ENCODE data around the gene RBM12. TPM values are rescaled to one million over a fixed set of nuclear protein-coding genes. Genes with fewer than 3 reads are reported as not detected.

Gene RBM12
- total and polyA plus RNA-seq, 8 donors: 7.9 to 147 (median 24.2) TPM

DNA sequence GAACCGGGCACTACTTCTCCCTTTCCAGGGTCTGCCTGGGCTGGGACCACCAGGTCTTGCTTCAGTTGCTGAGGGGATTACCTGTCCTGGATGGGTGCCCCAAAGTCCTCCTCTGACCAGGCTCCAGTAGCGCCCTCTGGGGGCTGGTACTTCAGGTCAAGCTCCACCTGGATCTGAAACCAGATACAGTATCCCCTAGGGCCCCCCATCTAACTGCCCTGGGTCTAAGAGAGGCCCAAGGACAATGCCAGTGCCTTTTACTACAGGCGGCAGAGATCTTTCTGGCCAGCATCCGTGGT is 60.3 kb downstream of the RBM12 start:
- Histone ChIP-seq H3K4me1 (peaks cover 17 to 29% (median 19%) of the 10 kb centered on the region in 4 donors), H3K27me3 (peaks cover 0 to 29% (median 12%) of the 10 kb centered on the region in 3 donors), H3K9me3 (no peaks in the 10 kb centered on the region), H3K27ac (no peak overlapping the region), H3K36me3 (peaks cover 0 to 10% (median 0%) of the 10 kb centered on the region in 4 donors), H3K4me3 (no peak overlapping the region)
- peak; percentile 51 to 55 for DNase-seq
- TF ChIP-seq EP300 (IDR thresholded peaks at IDR 0.05): no peak
- TF ChIP-seq, protein P1, sequence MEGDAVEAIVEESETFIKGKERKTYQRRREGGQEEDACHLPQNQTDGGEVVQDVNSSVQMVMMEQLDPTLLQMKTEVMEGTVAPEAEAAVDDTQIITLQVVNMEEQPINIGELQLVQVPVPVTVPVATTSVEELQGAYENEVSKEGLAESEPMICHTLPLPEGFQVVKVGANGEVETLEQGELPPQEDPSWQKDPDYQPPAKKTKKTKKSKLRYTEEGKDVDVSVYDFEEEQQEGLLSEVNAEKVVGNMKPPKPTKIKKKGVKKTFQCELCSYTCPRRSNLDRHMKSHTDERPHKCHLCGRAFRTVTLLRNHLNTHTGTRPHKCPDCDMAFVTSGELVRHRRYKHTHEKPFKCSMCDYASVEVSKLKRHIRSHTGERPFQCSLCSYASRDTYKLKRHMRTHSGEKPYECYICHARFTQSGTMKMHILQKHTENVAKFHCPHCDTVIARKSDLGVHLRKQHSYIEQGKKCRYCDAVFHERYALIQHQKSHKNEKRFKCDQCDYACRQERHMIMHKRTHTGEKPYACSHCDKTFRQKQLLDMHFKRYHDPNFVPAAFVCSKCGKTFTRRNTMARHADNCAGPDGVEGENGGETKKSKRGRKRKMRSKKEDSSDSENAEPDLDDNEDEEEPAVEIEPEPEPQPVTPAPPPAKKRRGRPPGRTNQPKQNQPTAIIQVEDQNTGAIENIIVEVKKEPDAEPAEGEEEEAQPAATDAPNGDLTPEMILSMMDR (IDR thresholded peaks at IDR 0.05): peak in 1 of 7 experiments; percentile 22
- WGBS, 5 donors: 53 to 62% (median 56%) methylated on average over 3 to 4 of the region's 4 CpGs
- intact Hi-C loops (cut with DNase I; ENCODE audit: low total_unique reads): no loop called here

DNA sequence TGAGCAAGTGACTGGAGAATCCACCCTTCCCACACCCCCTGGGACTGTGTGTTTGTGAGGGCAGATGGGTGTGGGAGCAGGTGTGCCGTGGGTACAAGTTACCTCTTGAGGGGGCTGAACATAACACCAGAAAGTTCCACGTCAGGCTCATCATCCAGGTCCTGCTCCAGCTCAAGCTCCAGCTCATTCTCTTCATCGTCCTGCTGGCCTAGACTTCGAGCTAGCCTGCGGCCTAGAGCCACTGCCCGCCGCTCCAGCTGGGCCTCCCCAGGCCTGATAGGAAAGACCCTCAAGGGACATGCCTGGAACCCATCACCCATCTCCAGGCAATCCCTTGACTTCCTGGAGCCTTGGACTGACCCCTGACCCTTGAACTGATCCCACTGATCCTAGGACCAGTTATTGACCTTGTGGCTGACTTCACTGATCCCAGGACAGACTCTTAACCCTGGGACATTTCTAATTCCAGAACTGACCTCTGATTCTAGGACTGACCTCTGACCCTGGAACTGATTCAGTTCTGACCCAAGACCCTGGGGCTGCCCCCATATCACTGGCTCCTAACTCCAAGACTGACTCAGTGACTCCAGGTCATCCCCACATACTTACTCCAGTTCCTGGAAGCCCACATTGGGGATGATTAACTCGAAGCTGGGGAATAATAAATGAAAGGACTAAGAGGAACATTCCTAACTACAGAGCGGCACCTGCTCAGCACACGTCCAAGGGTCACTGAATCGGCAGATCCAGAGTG is 60.8 kb downstream of the RBM12 start:
- TF ChIP-seq POLR2A (IDR thresholded peaks at IDR 0.05) (no peak), EP300 (IDR thresholded peaks at IDR 0.05) (no peak), POLR2AphosphoS5 (IDR thresholded peaks at IDR 0.05) (no peak)
- TF ChIP-seq, protein P1 (IDR thresholded peaks at IDR 0.05): no peak
- WGBS, 5 donors: 88 to 91% (median 88%) methylated on average over 9 to 11 of the region's 11 CpGs
- no peaks in the 10 kb centered on the region for H3K9me3 ChIP-seq
- no peak for DNase-seq
- H3K4me3 ChIP-seq: no peak overlapping the region
- H3K4me1 ChIP-seq: peaks cover 17 to 28% (median 22%) of the 10 kb centered on the region in 4 donors
- no peak overlapping the region for H3K27ac ChIP-seq
- intact Hi-C loops (cut with DNase I; ENCODE audit: low total_unique reads): no loop called here
- peaks cover 0 to 10% (median 0%) of the 10 kb centered on the region in 4 donors for H3K36me3 ChIP-seq
- peaks cover 0 to 33% (median 12%) of the 10 kb centered on the region in 3 donors for H3K27me3 ChIP-seq

- peaks cover 0 to 37% (median 12%) of the 10 kb centered on the region in 3 donors for H3K27me3 ChIP-seq
- H3K4me3 ChIP-seq: no peak overlapping the region
- DNase-seq: no peak
- intact Hi-C loops (cut with DNase I; ENCODE audit: low total_unique reads): no loop called here
- peaks cover 0 to 10% (median 0%) of the 10 kb centered on the region in 4 donors for H3K36me3 ChIP-seq
- peaks cover 17 to 28% (median 23%) of the 10 kb centered on the region in 4 donors for H3K4me1 ChIP-seq
- H3K9me3 ChIP-seq: no peaks in the 10 kb centered on the region
- TF ChIP-seq, protein P1 (IDR thresholded peaks at IDR 0.05): no peak
- TF ChIP-seq POLR2AphosphoS5 (IDR thresholded peaks at IDR 0.05): no peak
- no peak overlapping the region for H3K27ac ChIP-seq
- 91 to 95% (median 92%) methylated on average over 15 of the region's 15 CpGs for WGBS, 5 donors
Observed at GRCh38 chr20:35602851-35603495, 61.7 kb downstream of the RBM12 start.

GRCh38 chr20:35601990-35602389 is 62.7 kb downstream of the RBM12 start:
- Histone ChIP-seq H3K27me3 (peaks cover 0 to 37% (median 12%) of the 10 kb centered on the region in 3 donors), H3K27ac (peak overlapping the region in 3 of 5 donors; percentile 38 to 56 (median 48)), H3K4me1 (peaks cover 17 to 28% (median 23%) of the 10 kb centered on the region in 4 donors), H3K9me3 (no peaks in the 10 kb centered on the region), H3K36me3 (peaks cover 0 to 10% (median 0%) of the 10 kb centered on the region in 4 donors), H3K4me3 (peak overlapping the region; percentile 50 to 58 (median 54))
- WGBS, 5 donors: 39 to 69% (median 44%) methylated on average over 14 to 30 of the region's 30 CpGs
- DNase-seq: no peak
- intact Hi-C loops (cut with DNase I; ENCODE audit: low total_unique reads): no loop called here
- TF ChIP-seq POLR2A (IDR thresholded peaks at IDR 0.05) (no peak), EP300 (IDR thresholded peaks at IDR 0.05) (no peak), POLR2AphosphoS5 (IDR thresholded peaks at IDR 0.05) (no peak)
- TF ChIP-seq, protein P1 (IDR thresholded peaks at IDR 0.05): no peak

Measured in stomach (tissue), 9 donors.